ENCODE measurements around the gene ANAPC4.

GRCh38 chr4:25378437-25378743 lies 1.3 kb downstream of the ANAPC4 start:
- TF ChIP-seq CTCF (IDR thresholded peaks at IDR 0.05) = no peak
- TF ChIP-seq RAD21 (conservative IDR thresholded peaks at IDR 0.05 in 1 of 2, IDR thresholded peaks at IDR 0.05 in 1 of 2) = no peak
- no peak for TF ChIP-seq CHD2 (IDR thresholded peaks at IDR 0.05; ENCODE audit: low read length, partially characterized antibody)
- TF ChIP-seq NFE2L2 (conservative IDR thresholded peaks at IDR 0.05; ENCODE audit: low read length) = no peak
- no peak for TF ChIP-seq PBX3 (IDR thresholded peaks at IDR 0.05)
- no peak for TF ChIP-seq RCOR1 (IDR thresholded peaks at IDR 0.05; ENCODE audit: low read depth, low read length)
